ENCODE results near the gene DDX56. TPM values are rescaled to one million over a fixed set of nuclear protein-coding genes. Genes with fewer than 3 reads are reported as not detected.

The DDX56 gene
- total and polyA plus RNA-seq, 9 of the 15 experiments (the other 6 are each of a cell fraction or from before 2014, with no cell fraction given), result 33.0 to 145 (median 102) TPM

GRCh38 chr7:44565097-44565794 lies 8.5 kb downstream of the DDX56 start (continued):
- TF ChIP-seq ZNF280A (IDR thresholded peaks at IDR 0.05; ENCODE audit: low read depth, partially characterized antibody) (no peak), ATF1 (CRISPR knock-in tag; IDR thresholded peaks at IDR 0.05) (no peak), ATF1 (tag; IDR thresholded peaks at IDR 0.05) (0 out of 2 replicates have a peak, but pooled peaks have one; percentile 19), MIER1 (IDR thresholded peaks at IDR 0.05; ENCODE audit: low read depth) (no peak), POLR2A (conservative IDR thresholded peaks at IDR 0.05) (peak; percentile 46; the same call in 1 of the 2 replicates), SMAD4 (CRISPR knock-in tag; conservative IDR thresholded peaks at IDR 0.05) (0 out of 2 replicates have a peak, but pooled peaks have one; percentile 25), CREB3L1 (IDR thresholded peaks at IDR 0.05; ENCODE audit: borderline replicate concordance, low read depth) (no peak), SRSF3 (IDR thresholded peaks at IDR 0.05; ENCODE audit: insufficient read depth, low read length) (no peak), RAD21 (CRISPR knock-in tag; conservative IDR thresholded peaks at IDR 0.05 in 1 of 2, IDR thresholded peaks at IDR 0.05 in 1 of 2) (peak; percentile 69 to 77), XRCC5 (IDR thresholded peaks at IDR 0.05; ENCODE audit: low read depth, low read length) (0 out of 2 replicates have a peak, but pooled peaks have one; percentile 31), RAD51 (IDR thresholded peaks at IDR 0.05; ENCODE audit: borderline replicate concordance, low read depth) (no peak), MCM2 (IDR thresholded peaks at IDR 0.05; ENCODE audit: low read depth) (no peak), FOXK1 (CRISPR knock-in tag; IDR thresholded peaks at IDR 0.05; ENCODE audit: borderline replicate concordance) (0 out of 2 replicates have a peak, but pooled peaks have one; percentile 65), ZNF764 (CRISPR knock-in tag; IDR thresholded peaks at IDR 0.05; ENCODE audit: low read depth) (no peak), CBFA2T2 (conservative IDR thresholded peaks at IDR 0.05) (no peak)
- TF ChIP-seq, protein P1, sequence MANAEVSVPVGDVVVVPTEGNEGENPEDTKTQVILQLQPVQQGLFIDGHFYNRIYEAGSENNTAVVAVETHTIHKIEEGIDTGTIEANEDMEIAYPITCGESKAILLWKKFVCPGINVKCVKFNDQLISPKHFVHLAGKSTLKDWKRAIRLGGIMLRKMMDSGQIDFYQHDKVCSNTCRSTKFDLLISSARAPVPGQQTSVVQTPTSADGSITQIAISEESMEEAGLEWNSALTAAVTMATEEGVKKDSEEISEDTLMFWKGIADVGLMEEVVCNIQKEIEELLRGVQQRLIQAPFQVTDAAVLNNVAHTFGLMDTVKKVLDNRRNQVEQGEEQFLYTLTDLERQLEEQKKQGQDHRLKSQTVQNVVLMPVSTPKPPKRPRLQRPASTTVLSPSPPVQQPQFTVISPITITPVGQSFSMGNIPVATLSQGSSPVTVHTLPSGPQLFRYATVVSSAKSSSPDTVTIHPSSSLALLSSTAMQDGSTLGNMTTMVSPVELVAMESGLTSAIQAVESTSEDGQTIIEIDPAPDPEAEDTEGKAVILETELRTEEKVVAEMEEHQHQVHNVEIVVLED (CRISPR knock-in tag; IDR thresholded peaks at IDR 0.05), result no peak
- TF ChIP-seq, protein P2, sequence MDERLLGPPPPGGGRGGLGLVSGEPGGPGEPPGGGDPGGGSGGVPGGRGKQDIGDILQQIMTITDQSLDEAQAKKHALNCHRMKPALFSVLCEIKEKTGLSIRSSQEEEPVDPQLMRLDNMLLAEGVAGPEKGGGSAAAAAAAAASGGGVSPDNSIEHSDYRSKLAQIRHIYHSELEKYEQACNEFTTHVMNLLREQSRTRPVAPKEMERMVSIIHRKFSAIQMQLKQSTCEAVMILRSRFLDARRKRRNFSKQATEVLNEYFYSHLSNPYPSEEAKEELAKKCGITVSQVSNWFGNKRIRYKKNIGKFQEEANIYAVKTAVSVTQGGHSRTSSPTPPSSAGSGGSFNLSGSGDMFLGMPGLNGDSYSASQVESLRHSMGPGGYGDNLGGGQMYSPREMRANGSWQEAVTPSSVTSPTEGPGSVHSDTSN (CRISPR knock-in tag; IDR thresholded peaks at IDR 0.05; ENCODE audit: low read depth), result no peak
- TF ChIP-seq, protein P2 (tag; conservative IDR thresholded peaks at IDR 0.05; ENCODE audit: low read depth), result no peak
- TF ChIP-seq, protein P3, sequence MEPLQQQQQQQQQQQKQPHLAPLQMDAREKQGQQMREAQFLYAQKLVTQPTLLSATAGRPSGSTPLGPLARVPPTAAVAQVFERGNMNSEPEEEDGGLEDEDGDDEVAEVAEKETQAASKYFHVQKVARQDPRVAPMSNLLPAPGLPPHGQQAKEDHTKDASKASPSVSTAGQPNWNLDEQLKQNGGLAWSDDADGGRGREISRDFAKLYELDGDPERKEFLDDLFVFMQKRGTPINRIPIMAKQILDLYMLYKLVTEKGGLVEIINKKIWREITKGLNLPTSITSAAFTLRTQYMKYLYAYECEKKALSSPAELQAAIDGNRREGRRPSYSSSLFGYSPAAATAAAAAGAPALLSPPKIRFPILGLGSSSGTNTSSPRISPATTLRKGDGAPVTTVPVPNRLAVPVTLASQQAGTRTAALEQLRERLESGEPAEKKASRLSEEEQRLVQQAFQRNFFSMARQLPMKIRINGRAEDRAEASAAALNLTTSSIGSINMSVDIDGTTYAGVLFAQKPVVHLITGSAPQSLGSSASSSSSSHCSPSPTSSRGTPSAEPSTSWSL (CRISPR knock-in tag; IDR thresholded peaks at IDR 0.05; ENCODE audit: borderline replicate concordance), result no peak
